NCI-H460 (cell line): ENCODE measurements around the gene COMMD1. TPM values are rescaled to one million over a fixed set of nuclear protein-coding genes. Genes with fewer than 3 reads are reported as not detected.
"Not testable (repeated sequence)": the region's sequence is repeated elsewhere in the genome, so short reads cannot be mapped to it uniquely, and the experiment has no call there.

Experiments used
- DNase-seq: peaks from one replicate; pipeline ENCODE4 v3.0.0-alpha.2; 2016; ENCODE audit warnings: low read depth; ENCODE audit errors: extremely low read depth
- small RNA-seq, 2 experiments: library from RNA; depleted of rRNA; stranded (forward); fragments of <200 nt; gene quantifications; one replicate each; pipeline ENCODE3, GENCODE V24; 2014
- total RNA-seq: library from RNA; depleted of rRNA; stranded (reverse); fragments of >200 nt; shearing (Covaris generic); gene quantifications from 2 replicates; pipeline ENCODE4 v1.2.3, GENCODE V29; 2014; rRNA removed

The COMMD1 gene
- total RNA-seq, 1 experiment from 2014 or later: 26.9 TPM

GRCh38 chr2:62158444-62159121, 253.1 kb downstream of the COMMD1 start:
- DNase-seq: no peak

- DNase-seq: not testable (repeated sequence)
Observed at GRCh38 chr2:62160691-62161090, 255.2 kb downstream of the COMMD1 start.

GRCh38 chr2:62163106-62163831, 257.8 kb downstream of the COMMD1 start:
- DNase-seq: no peak

GRCh38 chr2:62163834-62164233, 258.4 kb downstream of the COMMD1 start:
- no peak for DNase-seq

DNA sequence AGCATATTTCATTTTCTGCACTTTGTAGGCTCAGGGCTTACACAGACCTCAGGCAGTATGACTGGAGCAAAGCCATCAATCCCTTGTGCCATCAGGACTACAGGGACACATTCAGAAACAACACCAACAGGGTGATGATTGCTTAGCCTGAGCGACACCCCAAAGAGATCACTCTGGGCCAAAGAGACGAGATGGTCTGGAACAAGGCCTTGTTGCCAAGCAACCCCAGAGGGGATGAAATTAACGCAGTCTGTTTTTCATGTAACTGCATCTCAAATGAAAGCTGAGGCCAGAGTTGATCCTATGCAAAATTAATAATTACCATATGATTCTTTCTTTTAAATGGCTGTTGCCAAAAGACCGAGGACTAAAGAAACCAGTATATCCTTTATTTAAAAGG, 270.3 kb downstream of the COMMD1 start:
- DNase-seq: no peak

DNA sequence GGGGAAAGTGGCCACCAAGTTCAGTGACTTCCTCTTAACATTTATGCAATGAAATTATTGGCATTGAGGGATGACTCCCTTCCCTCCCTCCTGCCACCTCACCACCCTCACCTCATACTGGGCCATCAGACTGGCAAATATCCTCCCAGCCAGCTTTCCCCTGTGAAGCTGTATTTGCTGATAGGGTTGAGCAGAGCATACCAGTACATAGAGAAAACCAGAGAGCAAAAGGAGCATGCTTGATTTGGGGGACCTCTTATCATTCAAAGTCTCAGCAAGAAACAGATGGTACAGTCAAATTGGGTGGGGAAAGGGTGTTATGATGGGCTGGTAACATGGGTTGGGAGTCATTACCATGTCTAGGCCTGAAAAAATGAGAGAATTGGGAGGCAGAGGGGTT, 271.3 kb downstream of the COMMD1 start:
- no peak for DNase-seq

DNA sequence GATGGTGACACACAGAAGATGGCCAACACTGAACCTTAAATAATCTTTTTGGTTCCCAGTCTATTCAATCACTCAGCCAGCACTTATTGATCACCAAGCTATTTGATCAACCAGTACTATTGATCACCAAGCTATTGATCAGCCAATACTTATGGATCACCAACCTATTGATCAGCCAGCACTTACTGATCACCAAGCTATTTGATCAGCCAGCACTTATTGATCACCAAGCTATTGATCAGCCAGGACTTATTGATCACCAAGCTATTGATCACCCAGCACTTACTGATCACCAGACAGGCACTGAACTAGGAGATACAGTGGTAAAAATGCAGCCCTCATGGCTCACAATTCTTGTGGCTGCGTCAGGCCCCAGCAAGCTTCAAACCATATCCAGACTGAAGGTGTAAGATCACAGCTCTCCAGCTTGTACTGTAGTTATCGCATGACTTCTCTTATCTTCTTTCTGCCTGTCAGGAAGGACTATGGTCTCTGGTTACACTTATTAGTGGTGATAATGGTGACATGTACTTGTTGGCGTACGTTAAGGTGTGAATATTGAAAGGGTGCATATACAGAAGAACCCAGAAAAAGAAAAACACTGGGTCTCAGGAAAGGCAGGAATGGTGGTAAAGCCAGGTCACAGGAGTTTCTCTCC, 272.0 kb downstream of the COMMD1 start:
- no peak for DNase-seq

DNA sequence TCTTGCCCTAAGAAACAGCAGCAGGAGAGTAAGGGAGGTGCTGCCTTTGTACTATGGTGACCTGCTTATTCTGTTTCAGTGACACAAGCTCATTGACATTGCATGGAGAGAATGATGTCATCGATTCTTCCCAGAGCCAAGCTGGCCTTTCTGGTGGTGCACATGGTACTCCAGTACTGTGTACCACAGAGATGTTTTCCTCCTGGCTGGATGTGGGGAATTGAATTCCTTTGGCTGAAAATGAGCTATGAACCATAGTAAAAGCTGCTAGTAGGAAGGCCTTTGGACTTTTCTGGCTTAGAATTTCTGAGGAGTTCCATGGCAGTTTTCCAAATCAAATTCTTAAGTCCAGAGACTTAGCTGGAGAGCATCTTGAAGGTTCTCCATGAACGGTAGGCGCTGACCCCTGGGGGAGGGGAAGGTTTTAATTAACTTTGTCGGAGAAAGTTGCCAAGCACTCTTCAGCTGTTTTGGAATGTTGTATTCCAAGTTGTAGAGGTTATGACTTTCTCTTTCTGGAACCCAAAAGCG, 273.3 kb downstream of the COMMD1 start:
- DNase-seq: no peak

DNA sequence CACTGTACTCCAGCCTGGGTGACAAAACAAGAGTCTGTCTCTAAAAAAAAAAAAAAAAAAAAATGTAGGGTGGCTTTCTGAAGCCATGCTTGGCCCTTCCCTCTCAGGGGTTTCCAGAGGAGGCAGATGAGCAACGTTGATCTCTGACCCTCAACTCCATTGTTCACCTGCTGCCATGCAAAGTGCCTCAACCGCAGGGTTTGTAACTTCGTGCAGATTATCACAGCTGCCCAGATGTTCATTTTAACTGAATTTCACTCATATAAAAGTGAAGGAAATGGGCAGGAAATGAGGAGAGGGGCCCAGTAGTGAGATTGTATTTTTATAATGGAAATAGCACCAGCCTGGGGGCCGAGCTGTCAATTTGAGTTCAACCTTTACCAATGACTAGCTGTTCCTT, 275.5 kb downstream of the COMMD1 start:
- DNase-seq: no peak

GRCh38 chr2:62181843-62182242, 276.4 kb downstream of the COMMD1 start:
- no peak for DNase-seq

DNA sequence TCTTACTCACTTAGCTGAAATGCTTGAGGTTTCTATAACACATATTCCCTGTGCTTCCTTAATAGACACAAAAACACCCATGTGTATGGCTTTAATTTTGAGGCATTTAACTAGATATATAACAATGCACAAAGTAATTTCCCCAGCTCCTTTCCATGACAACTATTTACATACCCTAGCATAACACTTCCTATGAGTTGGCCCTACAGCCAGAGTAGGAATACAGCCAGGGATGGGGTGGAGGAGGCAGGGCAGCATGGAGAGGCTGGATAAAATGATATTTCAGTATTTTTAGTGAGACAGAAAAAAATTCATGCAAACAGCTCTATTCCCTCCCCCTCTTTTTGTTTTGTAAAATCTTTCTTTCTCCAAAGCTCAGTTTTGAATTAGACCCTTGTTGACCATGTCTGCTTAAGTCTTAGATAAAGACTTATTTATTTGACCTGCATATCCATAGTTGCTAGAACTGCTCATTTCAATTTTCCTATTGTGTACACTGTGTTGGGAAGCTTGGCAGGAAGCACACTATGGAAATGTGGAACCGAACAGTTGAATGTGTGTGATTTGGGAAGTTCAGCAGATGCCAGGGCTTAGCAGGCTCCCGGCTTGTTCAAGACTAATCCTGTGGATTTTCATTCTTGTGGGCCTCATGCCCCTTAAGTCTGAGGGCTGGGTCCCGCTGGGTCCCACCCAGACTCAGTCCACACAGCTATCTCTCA, 279.2 kb downstream of the COMMD1 start:
- no peak for DNase-seq

Small RNAs within 50 kb of the gene (small RNA-seq; reads per million reads assigned to genes)
- gene RF00019: 0 reads per million in 2 experiments

Other genes with a start within 250 kb of the COMMD1 start
- 6.5 and 8.4 TPM in 2 replicates for gene FAM161A, start 51.6 kb upstream of the COMMD1 start, total RNA-seq
- gene CCT4, start 17.0 kb upstream of the COMMD1 start, total RNA-seq: 304 and 317 TPM in 2 replicates